Mesenchymal stem cell (in vitro differentiated cells and primary cell): Measurements from ENCODE around the gene LMX1B.

ENCODE experiments used
- DNase-seq: peaks from one replicate; pipeline ENCODE4 v3.0.0-alpha.2; 2013
- H2AFZ ChIP-seq: one replicate; pipeline ENCODE4 v1.6.1; 2013; ENCODE audit warnings: low read depth, mild to moderate bottlenecking, control low read depth, inconsistent platforms, low read length, moderate library complexity
- H2AK5ac ChIP-seq: 2 replicates; pipeline ENCODE4 v1.6.1; 2013; ENCODE audit warnings: low read length, moderate library complexity, mild to moderate bottlenecking, inconsistent platforms; ENCODE audit not compliant: severe bottlenecking
- H2BK120ac ChIP-seq: one replicate; pipeline ENCODE4 v1.6.1; 2013; ENCODE audit warnings: low read depth, mild to moderate bottlenecking, inconsistent platforms, low read length, moderate library complexity
- H2BK12ac ChIP-seq, 2 experiments: one replicate each; pipeline ENCODE4 v1.6.1; 2013; ENCODE audit warnings: inconsistent platforms in 2 of 2, low read length in 2 of 2, mild to moderate bottlenecking in 2 of 2, moderate library complexity in 2 of 2, control low read depth in 1 of 2
- H2BK15ac ChIP-seq: one replicate; pipeline ENCODE4 v1.6.1; 2013; ENCODE audit warnings: mild to moderate bottlenecking, low read depth, inconsistent platforms; ENCODE audit not compliant: poor library complexity, severe bottlenecking
- H2BK5ac ChIP-seq: 2 replicates; pipeline ENCODE4 v1.6.1; 2013; ENCODE audit warnings: low read depth, mild to moderate bottlenecking, low read length, control low read depth, inconsistent platforms; ENCODE audit not compliant: poor library complexity, severe bottlenecking
- H3K14ac ChIP-seq, 2 experiments: one replicate each; pipeline ENCODE4 v1.6.1; 2013; ENCODE audit warnings: inconsistent platforms in 2 of 2, low read length in 2 of 2, control low read depth in 1 of 2, mild to moderate bottlenecking in 1 of 2, moderate library complexity in 1 of 2
- H3K18ac ChIP-seq, 2 experiments: one replicate each; pipeline ENCODE4 v1.6.1; 2013; ENCODE audit warnings: inconsistent platforms in 2 of 2, low read length in 2 of 2, control low read depth in 1 of 2, low read depth in 1 of 2, mild to moderate bottlenecking in 1 of 2
- H3K23ac ChIP-seq, 2 experiments: one replicate each; pipeline ENCODE4 v1.6.1; 2013; ENCODE audit warnings: inconsistent platforms in 2 of 2, low read length in 2 of 2, mild to moderate bottlenecking in 2 of 2, moderate library complexity in 2 of 2, control low read depth in 1 of 2
- H3K27ac ChIP-seq: 2 replicates; pipeline ENCODE4 v1.5.1; 2013; ENCODE audit warnings: mild to moderate bottlenecking, moderate library complexity, low read length, control low read depth, inconsistent platforms; ENCODE audit not compliant: poor library complexity, severe bottlenecking
- H3K27me3 ChIP-seq, 2 experiments: 2 replicates each; pipeline versions ENCODE4 v1.6.1 to v1.7.0; 2013; ENCODE audit warnings: low read length in 2 of 2, mild to moderate bottlenecking in 2 of 2, moderate library complexity in 2 of 2, control low read depth in 1 of 2, inconsistent platforms in 1 of 2; ENCODE audit not compliant: control insufficient read depth in 1 of 2, insufficient read depth in 1 of 2
- H3K36me3 ChIP-seq, 2 experiments: 2 replicates each; pipeline versions ENCODE4 v1.6.1 to v1.7.0; 2013; ENCODE audit warnings: low read length in 2 of 2, control low read depth in 1 of 2, inconsistent platforms in 1 of 2, low read depth in 1 of 2, mild to moderate bottlenecking in 1 of 2; ENCODE audit not compliant: insufficient read depth in 2 of 2, control insufficient read depth in 1 of 2
- H3K4ac ChIP-seq, 2 experiments: one replicate each; pipeline ENCODE4 v1.6.1; 2013; ENCODE audit warnings: inconsistent platforms in 2 of 2, low read length in 2 of 2, mild to moderate bottlenecking in 2 of 2, moderate library complexity in 2 of 2, control low read depth in 1 of 2, low read depth in 1 of 2
- H3K4me1 ChIP-seq: 2 replicates; pipeline ENCODE4 v1.6.1; 2013; ENCODE audit warnings: low read depth, low read length, control low read depth; ENCODE audit not compliant: control insufficient read depth, insufficient read depth
- H3K4me2 ChIP-seq: 2 replicates; pipeline ENCODE4 v1.6.1; 2013; ENCODE audit warnings: low read length, mild to moderate bottlenecking, inconsistent platforms; ENCODE audit not compliant: poor library complexity, severe bottlenecking
- H3K4me3 ChIP-seq, 2 experiments: 2 replicates each; pipeline versions ENCODE4 v1.5.1 to v1.7.0; 2013; ENCODE audit warnings: low read length in 2 of 2, mild to moderate bottlenecking in 2 of 2, control low read depth in 1 of 2, low read depth in 1 of 2; ENCODE audit not compliant: insufficient read depth in 1 of 2
- H3K79me1 ChIP-seq: replicated peaks from 2 replicates; pipeline ENCODE4 v1.6.1; 2013; ENCODE audit warnings: mild to moderate bottlenecking, control low read depth, low read length, inconsistent platforms; ENCODE audit not compliant: poor library complexity, severe bottlenecking
- H3K9ac ChIP-seq: 2 replicates; pipeline ENCODE4 v1.7.0; 2013; ENCODE audit warnings: mild to moderate bottlenecking, low read length, moderate library complexity
- H3K9me3 ChIP-seq: 2 replicates; pipeline ENCODE4 v1.7.0; 2013; ENCODE audit warnings: mild to moderate bottlenecking, low read length; ENCODE audit not compliant: control insufficient read depth
- H4K8ac ChIP-seq: one replicate; pipeline ENCODE4 v1.6.1; 2013; ENCODE audit warnings: inconsistent platforms, mild to moderate bottlenecking, low read length, moderate library complexity
- H4K91ac ChIP-seq: one replicate; pipeline ENCODE4 v1.6.1; 2013; ENCODE audit warnings: mild to moderate bottlenecking, low read length, inconsistent platforms
- WGBS: methylation state at CpG from one replicate; pipeline ENCODE4 v1.1.7; 2013; ENCODE audit warnings: mixed read lengths; 5-methylcytosine and 5-hydroxymethylcytosine counted together

The LMX1B gene

GRCh38 chr9:126604059-126605055, 9.4 kb upstream of the LMX1B start:
- Histone ChIP-seq H4K8ac (no peak overlapping the region), H2BK12ac (no peak overlapping the region), H3K36me3 (no peaks in the 10 kb centered on the region), H3K9me3 (peaks cover 6% of the 10 kb centered on the region), H3K9ac (no peak overlapping the region), H2AFZ (no peak overlapping the region), H3K27me3 (peaks cover 65 to 74% of the 10 kb centered on the region in 2 experiments), H2BK15ac (no peak overlapping the region), H2BK5ac (no peak overlapping the region), H3K4me1 (no peaks in the 10 kb centered on the region), H3K23ac (no peak overlapping the region), H3K4me2 (no peak overlapping the region), H3K18ac (no peak overlapping the region), H3K4ac (no peak overlapping the region), H2AK5ac (no peak overlapping the region), H3K79me1 (no peaks in the 10 kb centered on the region), H2BK120ac (no peak overlapping the region), H3K14ac (no peak overlapping the region), H4K91ac (no peak overlapping the region), H3K27ac (no peak overlapping the region), H3K4me3 (no peak overlapping the region)
- 85% methylated on average over 16 of the region's 17 CpGs for WGBS
- DNase-seq, result no peak

GRCh38 chr9:126605792-126606482, 7.8 kb upstream of the LMX1B start:
- Histone ChIP-seq H3K9ac (no peak overlapping the region), H3K14ac (no peak overlapping the region), H2AFZ (no peak overlapping the region), H3K4me1 (peaks cover 4% of the 10 kb centered on the region), H2BK15ac (no peak overlapping the region), H3K23ac (no peak overlapping the region), H2AK5ac (no peak overlapping the region), H3K4me3 (no peak overlapping the region), H2BK12ac (no peak overlapping the region), H4K91ac (no peak overlapping the region), H3K27ac (no peak overlapping the region), H3K79me1 (no peaks in the 10 kb centered on the region), H2BK5ac (no peak overlapping the region), H3K4me2 (no peak overlapping the region), H3K18ac (no peak overlapping the region), H4K8ac (no peak overlapping the region), H3K9me3 (peaks cover 6% of the 10 kb centered on the region), H2BK120ac (no peak overlapping the region), H3K4ac (no peak overlapping the region), H3K36me3 (no peaks in the 10 kb centered on the region), H3K27me3 (peaks cover 71 to 81% of the 10 kb centered on the region in 2 experiments)
- no peak for DNase-seq
- 79% methylated on average over 12 of the region's 12 CpGs for WGBS

DNA sequence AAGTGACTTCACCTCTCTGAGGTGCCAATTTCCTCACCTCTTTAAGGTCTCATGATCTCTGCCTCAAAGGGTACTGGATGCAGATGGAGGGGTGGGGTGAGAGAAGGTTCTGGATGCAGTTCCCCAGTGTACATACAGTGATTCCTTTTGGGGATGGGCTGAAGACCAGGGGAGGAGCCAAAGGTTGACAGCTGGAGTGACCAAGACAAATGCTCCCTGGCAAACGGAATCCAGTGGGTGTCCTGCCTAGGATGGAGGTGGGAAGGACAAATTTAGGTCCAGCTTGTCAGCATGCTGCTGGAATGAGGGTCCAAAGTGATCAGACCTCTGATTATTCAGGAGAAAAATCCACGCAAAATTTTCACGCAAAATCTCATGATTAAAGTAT, 7.3 kb upstream of the LMX1B start:
- Histone ChIP-seq H3K9me3 (peaks cover under 1% of the 10 kb centered on the region), H3K23ac (no peak overlapping the region), H2AK5ac (no peak overlapping the region), H3K14ac (no peak overlapping the region), H3K4me1 (peaks cover 9% of the 10 kb centered on the region), H2BK120ac (no peak overlapping the region), H2AFZ (no peak overlapping the region), H3K4ac (no peak overlapping the region), H3K4me3 (no peak overlapping the region), H3K79me1 (no peaks in the 10 kb centered on the region), H3K27me3 (peaks cover 77 to 81% of the 10 kb centered on the region in 2 experiments), H4K91ac (no peak overlapping the region), H3K18ac (no peak overlapping the region), H2BK5ac (no peak overlapping the region), H2BK12ac (no peak overlapping the region), H3K4me2 (no peak overlapping the region), H3K27ac (no peak overlapping the region), H3K36me3 (no peaks in the 10 kb centered on the region), H2BK15ac (no peak overlapping the region), H3K9ac (no peak overlapping the region), H4K8ac (no peak overlapping the region)
- WGBS, result 77% methylated on average over 3 of the region's 3 CpGs
- DNase-seq, result no peak

- Histone ChIP-seq H4K91ac (no peak overlapping the region), H2BK12ac (no peak overlapping the region), H3K9ac (no peak overlapping the region), H3K4ac (no peak overlapping the region), H3K79me1 (no peaks in the 10 kb centered on the region), H2AFZ (no peak overlapping the region), H3K14ac (no peak overlapping the region), H3K4me1 (peaks cover 13% of the 10 kb centered on the region), H2BK15ac (no peak overlapping the region), H3K4me3 (no peak overlapping the region), H3K36me3 (no peaks in the 10 kb centered on the region), H2AK5ac (no peak overlapping the region), H3K27ac (no peak overlapping the region), H3K9me3 (no peaks in the 10 kb centered on the region), H3K23ac (no peak overlapping the region), H2BK5ac (no peak overlapping the region), H3K18ac (no peak overlapping the region), H3K27me3 (peaks cover 82 to 85% of the 10 kb centered on the region in 2 experiments), H2BK120ac (no peak overlapping the region), H4K8ac (no peak overlapping the region), H3K4me2 (no peak overlapping the region)
- DNase-seq, result no peak
- WGBS, result 48% methylated on average over 1 of the region's 1 CpG
Observed at GRCh38 chr9:126607086-126607485, 6.6 kb upstream of the LMX1B start.
